Karpas-422 (cell line): Measurements from ENCODE around the gene RAB5B. TPM values are rescaled to one million over a fixed set of nuclear protein-coding genes. Genes with fewer than 3 reads are reported as not detected.
"Not testable (repeated sequence)": the region's sequence is repeated elsewhere in the genome, so short reads cannot be mapped to it uniquely, and the experiment has no call there.

ENCODE experiments used
- DNase-seq: peaks from one replicate; pipeline ENCODE4 v3.0.0-alpha.2; 2015
- H2AFZ ChIP-seq: fragments of 200-600 bp; sonication (generic); 2 replicates; pipeline ENCODE4 v1.6.1; 2014; ENCODE audit warnings: antibody characterized with exemption, low read length, mixed read lengths
- H3K27ac ChIP-seq: fragments of 200-600 bp; sonication (generic); 2 replicates; pipeline ENCODE4 v1.5.1; 2014; ENCODE audit warnings: mild to moderate bottlenecking, low read length, moderate library complexity
- H3K27me3 ChIP-seq: fragments of 200-600 bp; sonication (generic); 2 replicates; pipeline ENCODE4 v1.6.1; 2014; ENCODE audit warnings: low read length, mixed read lengths
- H3K36me3 ChIP-seq: fragments of 200-600 bp; sonication (generic); 2 replicates; pipeline ENCODE4 v1.6.1; 2014; ENCODE audit warnings: low read length, mixed read lengths; ENCODE audit not compliant: insufficient read depth
- H3K4me1 ChIP-seq: fragments of 200-600 bp; sonication (generic); 2 replicates; pipeline ENCODE4 v1.6.1; 2014; ENCODE audit warnings: mild to moderate bottlenecking, low read length, mixed read lengths
- H3K4me2 ChIP-seq: fragments of 200-600 bp; sonication (generic); 2 replicates; pipeline ENCODE4 v1.6.1; 2014; ENCODE audit warnings: low read length, low read depth, mild to moderate bottlenecking; ENCODE audit not compliant: poor library complexity, severe bottlenecking
- H3K4me3 ChIP-seq: fragments of 200-600 bp; sonication (generic); 2 replicates; pipeline ENCODE4 v1.5.1; 2014; ENCODE audit warnings: mild to moderate bottlenecking, antibody characterized with exemption, low read length, mixed read lengths
- H3K79me2 ChIP-seq: fragments of 200-600 bp; sonication (generic); 2 replicates; pipeline ENCODE4 v1.6.1; 2014; ENCODE audit warnings: mild to moderate bottlenecking, low read length, mixed read lengths
- H3K9ac ChIP-seq: fragments of 200-600 bp; sonication (generic); 2 replicates; pipeline ENCODE4 v1.6.0; 2014; ENCODE audit warnings: low read length
- H3K9me2 ChIP-seq: fragments of 200-600 bp; sonication (generic), shearing (Covaris generic); replicated peaks from 2 replicates; pipeline ENCODE4 v1.6.0; 2014; ENCODE audit warnings: mild to moderate bottlenecking, low read length, moderate library complexity; ENCODE audit not compliant: insufficient read depth
- H3K9me3 ChIP-seq: fragments of 300-700, 200-600 bp; sonication (generic); 2 replicates; pipeline ENCODE4 v1.6.1; 2014; ENCODE audit warnings: low read length, mixed read lengths
- H4K20me1 ChIP-seq: fragments of 200-600 bp; sonication (generic); 2 replicates; pipeline ENCODE4 v1.6.1; 2014; ENCODE audit warnings: mild to moderate bottlenecking, antibody characterized with exemption, low read length, low read depth; ENCODE audit not compliant: insufficient read depth
- total RNA-seq: library from RNA; depleted of rRNA; stranded (reverse); fragments of >200 nt; shearing (Covaris generic); gene quantifications from 2 replicates; pipeline ENCODE4 v1.2.3, GENCODE V29; 2014; ENCODE audit warnings: low replicate concordance

RAB5B gene
- total RNA-seq, 1 experiment from 2014 or later = 62.4 TPM

DNA sequence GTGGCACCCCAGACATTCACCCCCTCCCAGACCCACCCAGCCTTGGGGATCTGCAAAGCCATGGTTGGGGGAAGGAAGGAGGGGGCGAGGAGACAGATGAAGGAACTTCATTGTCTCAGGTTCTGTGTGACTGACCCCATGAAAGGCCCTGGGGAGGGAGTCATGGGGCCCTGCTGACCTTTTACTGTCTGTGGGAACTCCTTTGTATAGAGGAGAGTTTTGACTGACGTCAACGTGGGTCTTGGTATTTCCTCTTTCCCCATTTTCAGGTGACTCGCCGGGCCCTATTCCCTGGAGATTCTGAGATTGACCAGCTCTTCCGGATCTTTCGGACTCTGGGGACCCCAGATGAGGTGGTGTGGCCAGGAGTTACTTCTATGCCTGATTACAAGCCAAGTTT, 3.1 kb upstream of the RAB5B start:
- Histone ChIP-seq H3K27ac (peak overlapping the region; percentile 73), H3K27me3 (no peaks in the 10 kb centered on the region), H3K4me1 (peaks cover 70% of the 10 kb centered on the region), H3K9me3 (no peaks in the 10 kb centered on the region), H3K9me2 (no peaks in the 10 kb centered on the region), H3K79me2 (peaks cover 32% of the 10 kb centered on the region), H4K20me1 (no peaks in the 10 kb centered on the region), H2AFZ (no peak overlapping the region), H3K36me3 (no peaks in the 10 kb centered on the region), H3K9ac (no peak overlapping the region), H3K4me3 (no peak overlapping the region), H3K4me2 (peak overlapping the region; percentile 10)
- no peak for DNase-seq

DNA sequence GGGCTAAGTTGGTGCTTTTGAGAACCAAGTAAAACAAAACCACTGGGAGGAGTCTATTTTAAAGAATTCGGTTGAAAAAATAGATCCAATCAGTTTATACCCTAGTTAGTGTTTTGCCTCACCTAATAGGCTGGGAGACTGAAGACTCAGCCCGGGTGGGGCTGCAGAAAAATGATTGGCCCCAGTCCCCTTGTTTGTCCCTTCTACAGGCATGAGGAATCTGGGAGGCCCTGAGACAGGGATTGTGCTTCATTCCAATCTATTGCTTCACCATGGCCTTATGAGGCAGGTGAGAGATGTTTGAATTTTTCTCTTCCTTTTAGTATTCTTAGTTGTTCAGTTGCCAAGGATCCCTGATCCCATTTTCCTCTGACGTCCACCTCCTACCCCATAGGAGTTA, 1.8 kb upstream of the RAB5B start:
- peaks cover 6% of the 10 kb centered on the region; the same call in 1 of the 2 replicates for H3K36me3 ChIP-seq

GRCh38 chr12:55972456-55972855, 1.4 kb upstream of the RAB5B start:
- peak overlapping the region; percentile 81 for H3K4me3 ChIP-seq
- H2AFZ ChIP-seq = no peak overlapping the region
- H3K9ac ChIP-seq = peak overlapping the region; percentile 72
- H3K79me2 ChIP-seq = peaks cover 41% of the 10 kb centered on the region
- no peaks in the 10 kb centered on the region for H3K9me2 ChIP-seq
- DNase-seq = no peak
- no peaks in the 10 kb centered on the region for H3K27me3 ChIP-seq
- peak overlapping the region; percentile 95 for H3K4me2 ChIP-seq
- H3K36me3 ChIP-seq = peaks cover 6% of the 10 kb centered on the region; the same call in 1 of the 2 replicates
- no peaks in the 10 kb centered on the region for H3K9me3 ChIP-seq
- H4K20me1 ChIP-seq = no peaks in the 10 kb centered on the region
- peak overlapping the region; percentile 73 for H3K27ac ChIP-seq
- peaks cover 61% of the 10 kb centered on the region for H3K4me1 ChIP-seq

More for the DNA sequence above, 1.8 kb upstream of the RAB5B start:
- H3K27ac ChIP-seq = peak overlapping the region; percentile 73
- peak overlapping the region; percentile 95 for H3K4me2 ChIP-seq
- peaks cover 41% of the 10 kb centered on the region for H3K79me2 ChIP-seq
- H3K27me3 ChIP-seq = no peaks in the 10 kb centered on the region
- H3K4me1 ChIP-seq = peaks cover 63% of the 10 kb centered on the region
- H3K9me2 ChIP-seq = no peaks in the 10 kb centered on the region
- H3K9ac ChIP-seq = peak overlapping the region; percentile 72
- H3K9me3 ChIP-seq = no peaks in the 10 kb centered on the region
- H4K20me1 ChIP-seq = no peaks in the 10 kb centered on the region
- DNase-seq = no peak
- H3K4me3 ChIP-seq = peak overlapping the region; percentile 81; the same call in 1 of the 2 replicates
- H2AFZ ChIP-seq = no peak overlapping the region

GRCh38 chr12:55972911-55973598, 823 bp upstream of the RAB5B start:
- Histone ChIP-seq H3K36me3 (peaks cover 6% of the 10 kb centered on the region; the same call in 1 of the 2 replicates), H3K27ac (peak overlapping the region; percentile 73), H2AFZ (peak overlapping the region; percentile 40; the same call in 1 of the 2 replicates), H3K4me3 (peak overlapping the region; percentile 81), H3K9me2 (no peaks in the 10 kb centered on the region), H3K9ac (peak overlapping the region; percentile 72), H3K79me2 (peaks cover 40% of the 10 kb centered on the region), H4K20me1 (no peaks in the 10 kb centered on the region), H3K27me3 (no peaks in the 10 kb centered on the region), H3K4me1 (peaks cover 55% of the 10 kb centered on the region), H3K4me2 (peak overlapping the region; percentile 95), H3K9me3 (no peaks in the 10 kb centered on the region)
- DNase-seq = peak; percentile 52

- Histone ChIP-seq H3K4me2 (peak overlapping the region; percentile 97), H3K79me2 (peaks cover 38% of the 10 kb centered on the region), H3K4me1 (peaks cover 45% of the 10 kb centered on the region), H3K27ac (peak overlapping the region; percentile 76), H3K9ac (peak overlapping the region; percentile 95), H4K20me1 (no peaks in the 10 kb centered on the region), H3K36me3 (peaks cover 6% of the 10 kb centered on the region; the same call in 1 of the 2 replicates), H3K27me3 (no peaks in the 10 kb centered on the region), H3K9me2 (no peaks in the 10 kb centered on the region), H2AFZ (peak overlapping the region; percentile 43), H3K9me3 (no peaks in the 10 kb centered on the region), H3K4me3 (peak overlapping the region; percentile 94)
- DNase-seq = peak; percentile 81
These were observed 441 bp downstream of the RAB5B start for GRCh38 chr12:55974308-55974730.

DNA sequence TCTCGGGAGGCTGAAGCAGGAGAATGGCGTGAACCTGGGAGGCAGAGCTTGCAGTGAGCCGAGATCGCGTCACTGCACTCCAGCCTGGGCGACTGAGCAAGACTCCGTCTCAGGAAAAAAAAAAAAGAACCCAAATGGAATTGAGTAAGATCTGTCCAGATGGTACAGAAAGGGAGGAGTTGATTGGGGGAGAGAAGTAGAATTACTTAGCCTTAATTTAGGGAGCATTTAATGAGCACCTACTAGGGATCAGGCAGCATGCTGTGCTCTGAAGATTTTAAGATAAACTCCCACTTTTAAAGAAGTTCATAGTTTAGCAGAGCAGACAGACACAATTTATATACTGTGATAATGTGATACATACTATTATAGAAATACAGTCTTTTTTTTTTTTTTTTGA, 4.5 kb downstream of the RAB5B start:
- Histone ChIP-seq H4K20me1 (no peaks in the 10 kb centered on the region), H3K4me3 (no peak overlapping the region), H2AFZ (no peak overlapping the region), H3K36me3 (peaks cover 6% of the 10 kb centered on the region; the same call in 1 of the 2 replicates), H3K27me3 (no peaks in the 10 kb centered on the region), H3K79me2 (peaks cover 48% of the 10 kb centered on the region), H3K9ac (no peak overlapping the region), H3K9me2 (no peaks in the 10 kb centered on the region), H3K4me1 (peaks cover 23% of the 10 kb centered on the region), H3K4me2 (no peak overlapping the region), H3K9me3 (no peaks in the 10 kb centered on the region), H3K27ac (no peak overlapping the region)
- no peak for DNase-seq

DNA sequence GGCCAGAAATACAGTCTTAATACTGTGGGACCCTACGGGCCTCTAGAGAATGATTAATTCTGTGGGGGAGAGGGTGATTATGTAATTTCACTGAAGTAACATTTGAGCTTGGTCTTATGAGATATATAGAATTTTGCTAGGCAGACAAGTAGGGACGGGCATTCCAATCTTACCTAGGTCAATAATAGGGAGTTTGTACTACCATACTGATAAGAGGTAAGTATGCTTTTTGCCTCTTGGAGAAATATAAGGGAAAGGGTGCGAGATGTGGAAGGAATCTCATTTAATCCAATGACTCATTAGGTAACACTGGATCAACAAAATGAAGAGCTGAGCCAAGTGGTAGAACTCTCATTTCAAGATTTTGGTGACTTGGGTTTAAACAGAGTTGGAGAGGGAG, 5.2 kb downstream of the RAB5B start:
- Histone ChIP-seq H3K4me2 (no peak overlapping the region), H3K9me2 (no peaks in the 10 kb centered on the region), H3K36me3 (peaks cover 6% of the 10 kb centered on the region; the same call in 1 of the 2 replicates), H3K27ac (no peak overlapping the region), H2AFZ (no peak overlapping the region), H4K20me1 (no peaks in the 10 kb centered on the region), H3K4me1 (peaks cover 26% of the 10 kb centered on the region), H3K9ac (no peak overlapping the region), H3K27me3 (no peaks in the 10 kb centered on the region), H3K79me2 (peaks cover 48% of the 10 kb centered on the region), H3K9me3 (no peaks in the 10 kb centered on the region), H3K4me3 (no peak overlapping the region)
- no peak for DNase-seq

- H3K4me2 ChIP-seq = not testable (repeated sequence)
These were observed 8.0 kb downstream of the RAB5B start for GRCh38 chr12:55981882-55982281.

More at GRCh38 chr12:55981882-55982281, 8.0 kb downstream of the RAB5B start:
- not testable (repeated sequence) for DNase-seq, H4K20me1 ChIP-seq, H3K36me3 ChIP-seq, H3K9ac ChIP-seq, H3K4me3 ChIP-seq, H3K27ac ChIP-seq, H3K27me3 ChIP-seq, H2AFZ ChIP-seq, H3K9me3 ChIP-seq, H3K9me2 ChIP-seq
- peaks cover 22% of the 10 kb centered on the region for H3K79me2 ChIP-seq
- H3K4me1 ChIP-seq = peaks cover 25% of the 10 kb centered on the region
